Esophagus muscularis mucosa (tissue), 4 donors: ENCODE data around the gene SLAIN1.

ENCODE experiments used
- CTCF ChIP-seq, 3 experiments: fragments of 200-600 bp in 2 of 3; fragments of 450-650 bp in 1 of 3; sonication (generic) in 2 of 3; IDR thresholded peaks; one replicate each; pipeline ENCODE4 v1.5.1; 2017 to 2019; ENCODE audit warnings: antibody characterized with exemption in 3 of 3, mild to moderate bottlenecking in 2 of 3, moderate library complexity in 1 of 3
- EP300 ChIP-seq: sonication (generic); formaldehyde crosslinking; IDR thresholded peaks from one replicate; pipeline ENCODE4 v1.6.1; 2017; ENCODE audit warnings: antibody characterized with exemption
- POLR2A ChIP-seq: fragments of 450-650 bp; IDR thresholded peaks from one replicate; pipeline ENCODE4 v1.6.1; 2017; ENCODE audit warnings: antibody characterized with exemption, moderate library complexity, mild to moderate bottlenecking, low read depth
- POLR2AphosphoS5 ChIP-seq, 2 donors: sonication (generic); formaldehyde crosslinking; IDR thresholded peaks; one replicate each; pipeline ENCODE4 v1.6.1; 2017; ENCODE audit warnings: antibody characterized with exemption in 2 of 2

DNA sequence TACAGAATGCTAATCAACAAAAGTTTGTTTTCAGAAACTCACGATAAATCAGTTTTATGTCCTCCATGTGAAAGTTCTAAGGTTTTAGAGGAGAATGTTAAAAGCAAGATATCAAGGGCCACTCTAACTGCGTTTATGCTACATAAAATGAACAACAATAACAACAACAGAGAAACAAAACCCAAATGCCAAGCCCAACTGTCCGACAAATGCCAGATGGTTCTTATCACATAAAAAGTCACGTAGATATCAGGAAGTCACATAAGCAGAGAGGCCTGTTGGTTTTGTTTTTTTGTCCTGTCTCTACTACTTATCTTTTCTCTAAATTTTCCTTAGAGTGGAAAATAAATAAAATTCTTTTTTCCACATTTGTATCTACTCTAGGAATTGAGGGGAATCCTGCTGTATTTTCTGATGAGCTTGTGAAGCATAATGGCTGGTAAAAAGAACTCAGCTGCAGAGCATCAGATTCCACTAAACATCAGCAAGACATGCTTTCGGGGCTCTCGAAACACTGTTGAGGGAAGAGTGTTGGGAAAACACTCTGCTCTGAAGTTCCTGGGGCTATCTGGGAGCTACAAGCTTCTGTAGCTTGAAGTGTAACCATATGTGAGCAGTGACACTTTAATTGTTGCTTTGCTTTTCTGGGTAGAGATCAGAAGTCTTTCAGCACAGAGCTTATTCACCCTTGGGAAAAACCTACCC, 110.1 kb downstream of the SLAIN1 start:
- TF ChIP-seq POLR2A (no peak), CTCF (IDR thresholded peaks at IDR 0.05) (no peak), POLR2AphosphoS5 (IDR thresholded peaks at IDR 0.05) (no peak), EP300 (no peak)
